ENCODE measurements around the gene KRT9.
"Not testable (repeated sequence)": the region's sequence is repeated elsewhere in the genome, so short reads cannot be mapped to it uniquely, and the experiment has no call there.

Gene KRT9

DNA sequence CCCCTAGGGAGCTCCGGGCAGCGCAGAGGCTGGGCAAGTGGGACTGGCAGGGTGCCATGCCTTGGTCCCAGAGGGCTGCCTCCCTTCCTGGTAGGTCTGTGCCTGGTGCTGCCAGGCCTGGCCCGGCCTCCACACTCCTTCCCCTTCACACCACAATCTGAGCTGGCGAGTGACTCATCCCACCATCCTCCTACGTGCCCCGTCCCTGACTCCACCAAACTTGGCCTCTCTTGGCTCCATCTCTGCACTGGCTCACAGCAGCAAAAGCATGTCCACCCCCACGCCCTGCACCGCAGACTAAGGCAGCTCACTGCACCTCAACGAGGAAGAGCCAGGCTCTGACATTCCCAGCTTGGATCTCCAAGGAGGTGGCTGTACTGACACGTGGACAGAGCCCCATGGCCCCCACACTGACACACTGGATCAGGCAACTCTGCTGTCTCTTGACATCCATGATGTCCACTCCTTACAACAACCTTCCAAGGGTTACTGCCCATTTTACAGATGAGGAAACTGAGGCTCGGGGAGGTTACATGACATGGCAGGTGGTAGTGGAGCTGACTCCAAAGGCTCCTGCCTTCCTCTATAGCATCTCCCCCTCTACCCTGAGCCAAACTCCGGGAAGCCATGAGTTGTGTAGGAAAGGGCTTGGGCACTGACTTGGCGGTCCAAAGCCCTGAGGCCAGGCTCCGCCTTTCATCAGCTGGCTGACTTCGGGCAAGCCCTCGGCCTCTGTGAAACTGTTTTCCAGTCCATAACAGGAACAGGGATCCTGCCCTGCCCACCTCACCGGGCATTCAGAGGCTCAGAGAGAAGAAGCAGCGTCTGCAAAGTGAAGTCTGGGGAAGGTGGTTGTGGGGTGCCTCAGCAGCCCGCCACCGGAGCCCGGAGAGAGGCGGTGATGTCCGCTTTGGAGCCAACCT is 23.7 kb downstream of the KRT9 start:
- in situ Hi-C loops (cut with MboI; ENCODE audit: low sequenced_read_pairs): no loop called here

DNA sequence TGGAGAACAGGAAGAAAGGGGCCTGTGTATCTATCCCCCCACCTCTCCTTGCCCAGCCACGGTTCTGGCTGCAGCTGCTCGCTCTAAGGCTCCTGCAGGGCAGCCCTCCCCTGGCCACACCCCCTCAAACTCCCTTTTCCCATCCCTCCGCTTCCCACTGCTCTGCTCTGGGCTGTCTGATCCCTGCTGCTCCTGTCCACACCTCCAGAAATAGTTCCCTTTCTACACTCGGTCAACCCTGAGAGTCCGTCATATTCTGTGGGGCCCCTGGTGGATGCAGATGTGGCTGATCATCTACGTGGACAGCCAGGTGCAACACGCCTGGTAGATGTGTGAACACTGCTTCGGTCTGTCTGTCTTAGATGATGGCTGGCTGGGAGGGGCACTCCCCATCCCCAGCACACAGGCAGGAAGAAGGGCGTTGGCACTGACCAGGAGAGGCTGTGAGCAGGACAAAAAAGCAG is 24.4 kb downstream of the KRT9 start:
- in situ Hi-C loops (cut with MboI; ENCODE audit: low sequenced_read_pairs): no loop called here

DNA sequence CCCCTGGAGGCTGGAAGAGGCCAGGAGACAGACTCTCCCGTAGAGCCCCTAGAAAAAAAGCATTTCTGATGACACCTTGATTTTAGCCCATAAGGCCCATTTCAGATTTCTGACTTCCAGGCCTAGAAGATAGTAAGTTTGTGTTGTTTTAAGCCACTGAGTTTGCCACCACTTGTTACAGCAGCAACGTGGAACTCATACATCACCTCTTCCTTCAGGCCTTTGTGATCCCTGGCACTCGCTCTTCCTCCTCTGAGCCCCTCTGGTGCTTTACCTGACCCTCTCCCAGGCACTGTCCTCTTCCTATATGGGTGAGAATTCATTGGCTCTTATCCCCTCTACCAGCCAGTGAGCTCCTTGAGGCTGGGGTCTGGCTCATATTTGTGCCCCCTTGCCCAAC is 25.0 kb downstream of the KRT9 start:
- in situ Hi-C loops (cut with MboI; ENCODE audit: low sequenced_read_pairs): no loop called here

DNA sequence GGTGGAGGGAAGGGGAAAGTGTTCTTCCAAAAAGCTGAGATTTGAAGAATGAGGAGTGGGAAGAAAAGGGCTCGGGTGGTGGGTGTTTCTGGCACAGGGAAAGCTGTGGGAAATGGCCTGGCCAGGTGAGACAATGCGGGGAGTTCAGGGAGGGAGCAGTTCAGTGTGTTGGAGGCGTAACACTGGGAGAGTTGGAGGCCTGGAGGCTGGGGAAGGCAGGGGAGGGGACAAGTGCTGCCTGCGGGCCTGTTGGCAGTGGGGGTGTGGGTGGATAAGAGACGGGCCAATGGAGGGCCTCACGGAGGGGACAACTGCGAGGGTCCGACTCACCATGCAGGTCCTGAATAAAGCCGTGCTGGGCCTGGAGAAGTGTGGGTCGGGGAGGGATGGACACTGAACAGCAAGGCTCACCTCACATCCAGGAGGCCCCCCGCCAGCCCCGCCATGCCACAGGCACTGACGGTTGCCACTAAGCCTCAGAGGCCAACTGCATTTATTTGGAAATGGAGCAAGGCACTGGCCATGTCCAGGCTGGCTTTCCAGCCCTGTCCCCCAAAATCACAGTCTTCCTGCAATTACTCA is 25.9 kb downstream of the KRT9 start:
- in situ Hi-C loops (cut with MboI; ENCODE audit: low sequenced_read_pairs): no loop called here

DNA sequence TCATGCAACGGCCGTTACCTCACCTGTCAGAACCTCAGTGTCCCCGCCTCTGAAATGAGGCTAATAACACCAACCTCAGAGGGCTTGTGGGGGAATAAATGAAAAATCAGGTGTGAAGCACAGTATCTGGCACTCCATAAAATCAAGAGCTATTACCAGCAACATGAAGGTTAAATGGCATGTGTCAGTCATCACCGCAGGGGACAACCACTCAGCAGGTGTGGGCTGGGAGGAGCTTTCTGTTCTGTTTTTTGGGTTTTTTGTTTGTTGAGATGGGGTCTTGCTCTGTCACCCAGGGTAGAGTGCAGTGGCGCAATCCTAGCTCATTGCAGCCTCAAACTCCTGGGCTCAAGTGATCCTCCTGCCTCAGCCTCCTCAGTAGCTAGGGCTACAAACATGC is 26.9 kb downstream of the KRT9 start:
- in situ Hi-C loops (cut with MboI; ENCODE audit: low sequenced_read_pairs): no loop called here

DNA sequence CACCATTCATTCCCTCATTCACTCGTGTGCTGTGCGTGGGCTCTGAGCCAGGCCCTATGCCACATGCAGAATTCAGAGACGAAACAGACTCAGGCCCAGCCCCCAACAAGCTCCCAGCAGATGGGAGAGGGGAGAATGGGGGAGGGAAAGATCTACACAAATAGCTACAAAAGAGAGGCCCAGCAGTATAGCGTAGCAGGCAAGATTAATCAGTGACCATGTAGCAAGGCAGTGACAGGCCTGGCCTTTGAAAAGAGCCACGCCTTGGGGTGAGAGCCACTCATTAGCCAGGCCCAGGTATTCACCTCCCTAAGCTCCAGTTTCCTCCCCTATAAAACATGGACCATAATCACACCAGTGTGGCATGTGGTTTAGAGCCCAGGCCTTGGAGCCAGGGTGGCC is 27.4 kb downstream of the KRT9 start:
- in situ Hi-C loops (cut with MboI; ENCODE audit: low sequenced_read_pairs): no loop called here

DNA sequence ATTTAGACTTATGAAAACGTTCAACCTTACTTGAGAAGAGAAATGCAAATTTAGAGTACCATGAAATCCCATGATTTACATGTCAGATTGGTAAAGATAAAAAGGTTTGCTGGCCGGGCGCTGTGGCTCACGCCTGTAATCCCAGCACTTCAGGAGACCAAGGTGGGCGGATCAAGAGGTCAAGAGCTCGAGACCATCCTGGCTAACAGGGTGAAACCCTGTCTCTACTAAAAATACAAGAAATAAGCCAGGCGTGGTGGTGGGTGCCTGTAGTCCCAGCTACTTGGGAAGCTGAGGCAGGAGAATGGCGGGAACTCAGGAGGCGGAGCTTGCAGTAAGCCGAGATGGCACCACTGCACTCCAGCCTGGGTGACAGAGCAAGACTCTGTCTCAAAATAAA is 29.1 kb downstream of the KRT9 start:
- in situ Hi-C loops (cut with MboI; ENCODE audit: low sequenced_read_pairs): not testable (repeated sequence)

DNA sequence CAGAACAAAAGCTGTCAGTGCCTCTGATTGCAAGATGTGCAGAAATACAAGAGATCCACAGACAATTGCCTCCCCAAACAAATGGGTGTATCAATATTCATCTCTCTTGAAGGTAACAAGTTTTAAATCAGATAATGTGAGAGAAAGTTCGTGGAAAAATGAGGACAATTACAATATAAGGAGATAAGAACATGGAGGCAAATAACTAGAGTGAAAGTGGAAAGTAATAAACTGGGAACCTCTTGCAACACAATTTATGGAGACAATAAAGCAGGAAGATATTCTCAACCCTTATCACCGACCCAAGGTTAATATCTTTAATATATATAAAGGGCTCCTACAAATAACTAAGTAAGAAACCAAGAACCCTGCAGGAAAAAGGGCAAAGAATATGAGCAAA is 29.5 kb downstream of the KRT9 start:
- in situ Hi-C loops (cut with MboI; ENCODE audit: low sequenced_read_pairs): no loop called here

DNA sequence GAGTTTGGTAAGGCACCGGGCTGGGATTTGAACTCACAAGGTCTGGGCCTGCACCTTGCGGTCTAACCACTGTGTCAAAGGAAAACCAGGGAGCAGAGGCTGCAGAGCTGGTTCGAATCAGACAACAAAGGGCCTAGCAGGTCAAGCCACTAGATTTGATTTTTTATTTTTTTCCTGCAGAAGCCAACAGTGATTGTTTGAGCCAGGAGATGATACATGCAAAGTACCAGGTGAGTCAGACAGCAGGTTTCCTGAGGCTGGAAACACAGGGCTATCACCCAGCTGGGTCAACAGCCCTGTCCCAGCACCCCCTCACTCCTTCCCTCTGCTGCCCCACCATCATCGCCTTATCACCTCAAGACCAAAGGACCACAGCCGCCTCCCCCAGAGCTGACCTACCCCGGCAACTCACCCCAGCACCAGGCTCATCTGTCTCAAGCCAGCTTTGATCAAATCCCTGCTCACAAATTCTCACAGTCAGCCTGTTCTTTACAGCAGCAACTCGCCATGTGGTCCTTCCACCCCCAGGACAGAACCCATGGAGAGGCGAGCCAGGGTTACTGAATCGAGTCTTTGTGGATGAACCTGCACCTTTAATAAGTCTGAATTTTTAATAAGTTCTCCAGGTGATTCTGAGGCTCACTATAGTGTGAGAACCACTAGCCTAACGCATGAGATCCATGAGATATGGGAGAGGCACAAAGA is 30.8 kb downstream of the KRT9 start:
- in situ Hi-C loops (cut with MboI; ENCODE audit: low sequenced_read_pairs): no loop called here

DNA sequence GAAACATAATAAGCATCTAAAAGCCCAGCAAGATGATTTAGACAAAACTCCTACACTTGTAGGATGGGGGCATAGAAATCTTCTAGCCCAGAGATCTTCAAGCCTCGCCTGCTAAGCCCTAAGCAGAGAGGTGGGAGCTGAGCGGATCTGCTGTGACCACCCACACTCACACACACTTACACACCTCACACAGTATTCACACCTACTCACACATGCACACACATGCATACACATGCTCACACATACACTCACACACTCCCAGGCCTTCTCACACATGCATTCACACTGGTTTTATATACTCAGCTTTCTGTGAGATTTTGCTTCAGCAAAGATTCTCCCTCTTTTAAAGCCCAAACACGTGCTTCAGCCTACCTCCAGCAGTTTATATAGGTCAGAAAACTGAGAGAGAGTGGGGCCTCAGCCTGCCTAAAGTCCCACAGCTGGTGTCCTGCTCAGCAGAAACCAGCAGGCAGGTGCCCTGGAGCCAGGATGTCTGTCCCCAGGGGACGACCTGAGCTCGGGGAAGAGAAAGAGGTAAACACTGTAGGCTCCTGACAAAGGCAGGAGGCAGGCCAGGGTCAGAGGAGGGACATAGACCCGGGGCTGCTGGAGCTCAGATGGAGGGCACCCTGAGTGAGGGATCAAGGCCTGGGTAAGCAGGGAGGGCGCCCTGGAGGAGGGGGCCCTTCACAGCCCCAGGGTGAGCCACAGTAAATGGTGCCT is 31.7 kb downstream of the KRT9 start:
- in situ Hi-C loops (cut with MboI; ENCODE audit: low sequenced_read_pairs): no loop called here

DNA sequence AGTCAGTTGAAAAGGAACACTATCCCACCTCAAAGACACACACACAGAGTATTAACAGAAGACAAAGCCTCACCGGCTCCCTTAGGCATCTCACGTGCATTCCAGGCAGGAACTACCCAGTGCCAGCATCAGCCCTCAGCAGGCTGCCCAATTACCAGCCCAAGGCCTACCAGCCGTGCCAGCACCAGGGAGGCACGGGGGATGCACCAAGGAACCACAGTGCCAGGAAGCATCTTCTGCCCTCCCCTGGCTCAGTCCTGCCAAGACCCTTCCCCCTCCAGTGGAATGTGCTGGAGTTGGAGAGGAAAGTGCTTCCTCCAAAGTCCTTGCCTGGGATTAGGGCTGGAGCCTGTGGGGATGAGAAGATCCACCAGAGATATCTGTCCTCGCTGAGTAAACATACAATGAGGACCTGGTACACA is 32.8 kb downstream of the KRT9 start:
- in situ Hi-C loops (cut with MboI; ENCODE audit: low sequenced_read_pairs): no loop called here

DNA sequence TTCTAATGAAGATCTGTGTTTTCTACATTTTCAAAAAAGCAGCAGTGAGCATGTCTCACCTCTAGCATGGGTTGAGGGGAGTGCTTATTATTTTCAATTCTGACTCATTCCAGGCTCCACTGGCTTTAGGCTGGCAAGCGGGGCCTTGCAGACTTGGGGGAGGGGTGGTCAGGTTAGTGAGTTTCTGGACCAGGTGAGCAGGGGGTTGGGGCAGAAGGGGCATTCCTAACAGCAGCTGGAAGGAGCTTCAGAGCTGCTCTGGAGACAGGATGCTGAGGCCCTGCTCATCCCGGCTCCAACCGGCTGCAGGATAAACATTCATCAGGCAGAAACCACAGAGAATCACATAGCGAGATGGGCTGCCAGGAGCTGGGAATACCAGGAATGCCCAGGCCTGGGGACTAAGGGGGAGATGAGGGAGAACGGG is 33.3 kb downstream of the KRT9 start:
- in situ Hi-C loops (cut with MboI; ENCODE audit: low sequenced_read_pairs): no loop called here

DNA sequence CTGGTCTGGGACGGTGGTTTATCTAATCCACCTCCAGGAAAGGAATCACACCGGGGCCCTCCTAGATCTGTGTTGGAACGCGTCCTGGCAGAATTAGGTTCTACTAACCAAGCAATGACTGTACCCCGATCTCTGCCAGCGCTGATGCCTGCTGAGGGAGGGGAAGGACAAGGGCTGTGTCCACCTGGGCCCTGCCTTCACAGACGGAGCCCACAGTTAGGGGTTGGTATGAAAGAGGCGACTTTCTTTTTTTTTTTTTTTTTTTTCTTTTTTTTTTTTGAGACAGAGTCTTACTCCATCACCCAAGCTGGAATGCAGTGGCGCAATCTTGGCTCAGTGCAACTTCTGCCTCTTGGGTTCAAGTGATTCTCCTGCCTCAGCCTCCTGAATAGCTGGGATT is 33.9 kb downstream of the KRT9 start:
- in situ Hi-C loops (cut with MboI; ENCODE audit: low sequenced_read_pairs): no loop called here

DNA sequence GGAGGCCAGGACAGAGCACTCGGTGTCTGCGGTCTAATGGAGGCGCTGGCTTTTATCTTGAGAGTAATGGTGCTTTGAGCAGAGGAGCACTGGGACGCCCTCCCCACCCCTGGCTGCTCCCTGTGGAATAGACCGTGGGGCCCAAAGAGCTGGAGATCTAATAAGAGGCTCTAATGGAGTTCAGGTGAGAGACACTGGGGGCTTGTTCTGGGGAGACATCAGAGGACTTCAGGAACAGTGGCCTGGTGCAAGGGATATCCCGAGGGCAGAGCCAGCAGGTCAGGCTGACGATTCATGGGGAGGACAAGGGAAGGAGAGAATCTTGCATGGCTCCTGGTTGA is 34.3 kb downstream of the KRT9 start:
- in situ Hi-C loops (cut with MboI; ENCODE audit: low sequenced_read_pairs): no loop called here

DNA sequence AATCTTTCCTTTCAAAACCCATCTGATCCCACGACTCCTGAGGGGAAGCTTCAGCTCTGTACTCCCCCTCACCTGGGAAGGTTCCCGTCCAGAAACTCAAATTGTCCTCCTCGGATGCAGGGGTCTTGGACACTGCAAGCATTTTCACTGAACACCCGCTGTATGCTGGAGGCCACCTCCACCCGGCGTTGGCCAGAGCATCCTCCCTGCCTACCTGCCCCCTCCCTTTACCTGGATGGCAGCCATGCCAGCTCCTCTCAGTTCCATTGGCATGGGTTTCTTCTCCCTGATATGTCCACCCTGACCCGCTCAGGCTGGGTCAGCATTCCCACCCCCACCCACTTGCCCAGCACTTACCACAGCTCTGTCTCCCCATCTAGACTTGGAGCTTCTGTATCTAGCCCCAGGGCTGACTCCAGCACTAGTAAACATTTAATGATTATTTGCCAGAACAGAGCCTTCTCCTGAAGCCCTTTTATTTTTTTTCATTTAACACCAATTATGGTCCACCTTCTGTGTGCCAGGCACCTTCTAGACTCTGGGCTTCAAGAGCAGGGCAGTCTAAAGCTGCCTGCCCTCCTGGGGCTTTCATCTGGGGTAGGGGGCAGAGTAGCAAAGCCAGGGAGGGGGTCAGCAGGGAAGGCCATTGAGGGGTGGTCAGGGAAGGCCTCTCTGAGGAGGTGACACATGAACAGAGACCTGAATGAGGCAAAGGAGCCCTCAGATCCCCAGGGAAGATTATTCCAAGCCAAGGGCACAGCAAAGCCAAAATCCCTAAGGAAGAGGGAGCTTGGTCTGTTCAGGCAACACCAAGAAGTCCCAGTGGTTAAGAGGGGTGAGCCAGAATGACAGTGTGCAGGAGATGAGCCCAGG is 34.9 kb downstream of the KRT9 start:
- in situ Hi-C loops (cut with MboI; ENCODE audit: low sequenced_read_pairs): no loop called here

DNA sequence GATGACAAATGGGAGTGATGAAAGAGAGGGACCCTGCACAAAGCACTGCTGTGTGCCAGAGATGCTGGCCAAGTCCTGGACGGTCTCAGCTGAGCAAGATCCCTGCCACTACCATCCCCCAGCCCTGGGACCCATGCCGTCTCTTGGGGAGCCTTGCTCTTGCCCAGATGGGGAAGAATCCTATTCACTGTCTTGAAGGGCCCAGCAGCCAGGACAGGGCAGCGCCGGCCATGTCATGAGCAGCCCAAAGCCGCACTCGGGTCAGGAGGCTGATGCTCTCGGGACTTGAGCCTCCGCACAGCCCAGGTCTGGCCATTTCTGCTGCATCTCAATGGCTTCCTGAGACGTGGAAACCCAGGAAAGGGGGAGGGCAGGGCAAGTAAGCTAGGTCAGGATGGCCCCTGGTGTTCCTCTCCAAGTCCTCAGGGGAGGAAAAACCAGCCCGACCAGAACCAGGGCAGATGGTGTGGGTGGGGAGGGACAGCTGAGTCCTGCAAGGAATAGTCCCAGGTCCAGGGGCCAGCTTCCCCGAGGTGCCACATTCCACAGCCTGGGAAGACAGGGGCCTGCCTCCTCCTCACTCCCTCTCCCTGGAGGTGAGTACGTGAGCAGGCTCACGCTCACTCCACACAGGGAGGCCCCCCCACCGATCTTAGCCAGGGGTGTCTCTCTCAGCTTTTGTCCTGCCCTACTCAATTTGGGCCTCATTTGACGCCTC is 35.9 kb downstream of the KRT9 start:
- in situ Hi-C loops (cut with MboI; ENCODE audit: low sequenced_read_pairs): no loop called here

DNA sequence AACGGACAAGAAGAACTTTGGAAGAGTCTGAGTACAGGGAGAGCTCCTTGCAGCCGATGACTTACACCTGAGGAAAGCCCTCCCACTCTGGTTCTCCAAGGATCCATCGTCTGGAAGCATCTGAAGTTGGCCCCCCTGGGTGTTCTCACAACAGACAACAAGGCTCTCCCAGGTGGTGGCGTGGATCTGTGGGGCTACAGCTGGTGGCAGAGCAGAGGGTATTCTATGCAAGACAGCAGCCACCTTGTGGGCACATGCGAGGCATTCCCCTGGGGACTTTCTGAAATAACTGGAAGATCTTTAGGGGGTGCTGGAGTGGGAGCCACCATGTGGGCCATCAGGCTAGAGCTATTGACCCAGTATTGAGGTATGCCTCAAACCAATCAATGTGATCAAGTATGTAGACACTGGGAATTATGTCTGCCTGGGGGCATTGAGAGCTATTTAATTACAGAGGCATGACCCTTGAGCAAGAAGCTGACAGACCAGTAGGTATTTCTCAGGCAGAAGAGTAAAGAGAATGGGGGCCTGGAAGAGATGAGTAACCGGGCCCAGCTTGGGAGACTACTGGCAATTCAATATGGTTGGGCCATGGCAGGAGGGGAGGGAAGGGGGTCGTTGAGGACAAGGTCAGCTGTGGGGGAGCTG is 36.8 kb downstream of the KRT9 start:
- in situ Hi-C loops (cut with MboI; ENCODE audit: low sequenced_read_pairs): no loop called here

DNA sequence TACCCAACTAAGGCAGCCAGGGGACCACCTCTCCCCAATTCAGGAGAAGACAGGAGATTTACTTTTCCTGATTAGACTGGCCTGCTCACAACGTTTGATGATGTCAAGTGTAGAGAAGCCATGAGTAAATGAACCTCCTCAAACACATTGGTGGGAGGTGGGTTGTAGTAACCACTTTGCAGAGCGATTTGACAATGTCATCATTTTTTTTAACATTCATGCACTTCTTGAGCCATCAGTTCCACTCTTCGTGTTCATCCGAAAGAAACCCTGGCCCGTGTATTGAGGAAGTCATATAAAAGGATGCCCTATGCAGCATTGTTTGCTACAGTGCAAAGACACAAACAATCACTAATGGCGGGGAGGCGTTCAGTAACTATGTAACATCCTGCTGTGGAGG is 38.2 kb downstream of the KRT9 start:
- in situ Hi-C loops (cut with MboI; ENCODE audit: low sequenced_read_pairs): no loop called here

DNA sequence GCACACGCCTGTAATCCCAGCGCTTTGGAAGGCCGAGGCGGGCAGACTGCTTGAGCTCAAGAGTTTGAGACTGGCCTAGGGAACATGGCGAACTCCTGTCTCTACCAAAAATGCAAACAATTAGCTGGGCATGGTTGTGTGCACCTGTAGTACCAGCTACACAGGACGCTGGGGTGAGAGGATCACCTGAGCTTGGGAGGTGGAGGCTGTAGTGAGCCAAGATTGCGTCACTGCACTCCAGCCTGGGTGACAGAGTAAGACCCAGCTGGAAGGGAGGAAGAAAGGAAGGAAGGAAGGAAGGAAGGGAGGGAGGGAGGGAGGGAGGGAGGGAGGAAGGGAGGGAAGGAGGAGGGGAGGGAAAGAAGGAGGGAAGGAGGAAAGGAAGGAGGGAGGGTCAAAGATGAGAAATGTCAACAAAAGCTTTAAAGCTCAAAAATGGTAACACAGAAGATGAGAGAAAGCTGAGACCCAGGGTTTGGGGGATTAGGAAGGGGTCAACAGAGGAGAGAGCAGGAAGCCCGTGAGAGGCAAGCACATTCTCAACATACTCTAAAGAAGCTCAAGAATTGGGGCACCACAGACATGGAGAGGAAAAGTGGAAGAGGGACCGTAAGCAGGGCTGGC is 38.8 kb downstream of the KRT9 start:
- in situ Hi-C loops (cut with MboI; ENCODE audit: low sequenced_read_pairs): no loop called here

All from HL-60/S4 treated with retinoic acid at 250 ng/mL for 4 days and 3 days (cell line).